Measurements from ENCODE around the gene C19orf38. TPM values are rescaled to one million over a fixed set of nuclear protein-coding genes. Genes with fewer than 3 reads are reported as not detected.

The C19orf38 gene, protein sequence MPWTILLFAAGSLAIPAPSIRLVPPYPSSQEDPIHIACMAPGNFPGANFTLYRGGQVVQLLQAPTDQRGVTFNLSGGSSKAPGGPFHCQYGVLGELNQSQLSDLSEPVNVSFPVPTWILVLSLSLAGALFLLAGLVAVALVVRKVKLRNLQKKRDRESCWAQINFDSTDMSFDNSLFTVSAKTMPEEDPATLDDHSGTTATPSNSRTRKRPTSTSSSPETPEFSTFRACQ
- polyA plus RNA-seq (2012; ENCODE audit: insufficient read depth, insufficient read length, low read depth), result not detected

DNA sequence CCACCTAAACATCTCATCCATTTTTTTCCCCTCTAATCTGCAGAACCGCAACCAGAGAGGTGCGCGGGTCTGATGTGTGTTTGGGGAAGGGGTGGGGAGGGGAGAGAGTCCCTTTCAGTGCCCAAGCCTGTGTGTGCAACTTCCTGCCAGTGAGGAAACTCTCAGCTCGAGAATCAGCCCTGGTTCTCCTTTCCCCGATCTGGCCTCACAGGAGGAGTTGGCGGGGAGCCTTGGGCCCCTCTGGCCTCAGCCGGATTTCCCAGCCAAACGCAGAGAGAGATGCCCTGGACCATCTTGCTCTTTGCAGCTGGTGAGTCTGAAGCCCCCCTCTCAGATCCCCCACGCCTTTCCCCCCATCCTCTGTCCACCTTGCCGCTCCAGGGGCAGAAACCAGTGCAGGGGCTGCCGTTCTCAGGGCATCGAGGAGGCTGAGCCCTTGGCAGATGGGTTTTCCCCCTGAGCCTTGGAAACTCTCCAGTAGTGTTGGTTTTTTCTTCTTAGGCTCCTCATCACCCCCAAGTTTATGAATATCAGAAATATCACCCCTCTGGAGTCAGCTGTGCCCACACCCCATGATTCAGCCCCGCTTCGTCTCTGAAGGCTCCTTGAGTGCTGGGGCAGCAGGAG is at the start of gene C19orf38:
Gene C19orf38 (plus strand): TSS at position 186 of the 627 bp plus-strand sequence. CDS start 94 bp downstream, at position 280.
- H3K27me3 ChIP-seq, result no peaks in the 10 kb centered on the region
- TF ChIP-seq, protein P1, sequence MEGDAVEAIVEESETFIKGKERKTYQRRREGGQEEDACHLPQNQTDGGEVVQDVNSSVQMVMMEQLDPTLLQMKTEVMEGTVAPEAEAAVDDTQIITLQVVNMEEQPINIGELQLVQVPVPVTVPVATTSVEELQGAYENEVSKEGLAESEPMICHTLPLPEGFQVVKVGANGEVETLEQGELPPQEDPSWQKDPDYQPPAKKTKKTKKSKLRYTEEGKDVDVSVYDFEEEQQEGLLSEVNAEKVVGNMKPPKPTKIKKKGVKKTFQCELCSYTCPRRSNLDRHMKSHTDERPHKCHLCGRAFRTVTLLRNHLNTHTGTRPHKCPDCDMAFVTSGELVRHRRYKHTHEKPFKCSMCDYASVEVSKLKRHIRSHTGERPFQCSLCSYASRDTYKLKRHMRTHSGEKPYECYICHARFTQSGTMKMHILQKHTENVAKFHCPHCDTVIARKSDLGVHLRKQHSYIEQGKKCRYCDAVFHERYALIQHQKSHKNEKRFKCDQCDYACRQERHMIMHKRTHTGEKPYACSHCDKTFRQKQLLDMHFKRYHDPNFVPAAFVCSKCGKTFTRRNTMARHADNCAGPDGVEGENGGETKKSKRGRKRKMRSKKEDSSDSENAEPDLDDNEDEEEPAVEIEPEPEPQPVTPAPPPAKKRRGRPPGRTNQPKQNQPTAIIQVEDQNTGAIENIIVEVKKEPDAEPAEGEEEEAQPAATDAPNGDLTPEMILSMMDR (IDR thresholded peaks at IDR 0.05; ENCODE audit: low read depth, low read length), result no peak
- DNase-seq, result no peak
- H3K4me3 ChIP-seq (ENCODE audit: low read depth, low read length), result no peak within 1 kb of the TSS
- H3K36me3 ChIP-seq, result no peaks in the 10 kb centered on the region
- no peaks in the 10 kb centered on the region; the same call in 1 of the 2 replicates for H3K9me3 ChIP-seq
- H3K4me1 ChIP-seq, result no peaks in the 10 kb centered on the region

DNA sequence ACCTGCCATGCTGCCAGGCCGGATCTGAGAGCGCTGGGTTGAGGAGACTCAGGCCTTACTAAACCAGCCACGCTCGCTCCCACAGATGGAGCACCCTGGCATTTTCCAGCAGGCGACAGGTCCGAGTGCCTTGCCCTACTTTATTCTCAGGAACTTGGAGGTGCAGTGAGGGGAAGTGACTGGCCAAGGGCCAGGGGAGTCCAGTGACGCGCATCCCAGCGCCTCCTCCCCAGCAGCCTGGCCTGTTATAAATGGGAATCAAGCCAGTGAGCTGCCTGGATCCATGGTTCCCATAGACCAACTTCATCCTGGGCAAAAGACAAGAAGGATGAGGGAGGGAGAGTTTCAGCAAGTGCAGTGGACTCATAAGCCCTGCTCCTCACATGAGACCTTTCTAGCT is 47.7 kb upstream of the C19orf38 start:
- no peak for DNase-seq
- H3K4me1 ChIP-seq, result no peaks in the 10 kb centered on the region
- peaks cover 38% of the 10 kb centered on the region for H3K36me3 ChIP-seq
- no peaks in the 10 kb centered on the region for H3K9me3 ChIP-seq
- no peak overlapping the region for H3K4me3 ChIP-seq (ENCODE audit: low read depth, low read length)
- H3K27me3 ChIP-seq, result no peaks in the 10 kb centered on the region
- TF ChIP-seq, protein P1 (IDR thresholded peaks at IDR 0.05; ENCODE audit: low read depth, low read length), result no peak

DNA sequence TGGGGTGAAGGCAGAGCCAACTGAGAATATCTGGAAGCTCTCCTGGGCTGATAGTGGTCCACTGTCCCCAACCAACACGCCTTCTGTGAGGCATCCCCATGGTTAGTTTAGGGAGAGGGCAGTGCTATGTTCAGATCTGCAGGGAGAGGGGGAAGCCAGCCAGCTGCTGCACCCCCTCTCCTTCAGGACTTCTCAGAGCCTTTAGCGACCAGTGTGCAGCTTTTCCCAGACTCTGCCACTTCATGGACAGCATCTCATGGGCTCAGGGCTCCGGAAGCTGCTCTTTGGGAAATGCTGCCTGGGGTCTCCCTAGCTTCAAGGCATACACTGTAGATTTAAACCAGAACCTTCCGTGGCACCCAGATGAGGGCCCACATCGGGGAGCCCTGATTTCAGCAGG is 45.7 kb upstream of the C19orf38 start:
- TF ChIP-seq, protein P1 (IDR thresholded peaks at IDR 0.05; ENCODE audit: low read depth, low read length), result no peak
- Histone ChIP-seq H3K27me3 (no peaks in the 10 kb centered on the region), H3K36me3 (peaks cover 38% of the 10 kb centered on the region), H3K4me1 (no peaks in the 10 kb centered on the region), H3K4me3 (ENCODE audit: low read depth, low read length) (no peak overlapping the region), H3K9me3 (no peaks in the 10 kb centered on the region)
- no peak for DNase-seq

DNA sequence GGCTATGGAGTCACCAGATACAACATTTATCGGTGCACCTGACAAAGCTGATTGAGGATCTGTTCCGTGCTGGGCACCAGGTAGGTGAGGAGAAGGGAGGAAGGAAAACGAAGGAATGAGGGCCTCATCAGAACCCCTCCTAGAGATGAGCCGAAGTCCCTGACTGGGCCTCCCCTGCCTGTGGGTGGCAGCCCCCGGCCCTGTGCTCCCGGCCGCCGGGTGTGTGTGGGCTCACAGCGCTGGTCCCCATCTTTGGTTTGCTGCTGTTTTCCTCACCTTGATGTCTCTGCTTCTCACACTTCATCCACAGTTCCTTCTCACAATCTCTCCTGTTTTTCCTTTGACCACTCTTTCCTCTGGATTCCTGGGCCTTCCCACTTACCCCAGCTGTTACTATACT is 45.0 kb upstream of the C19orf38 start:
- H3K36me3 ChIP-seq, result peaks cover 31% of the 10 kb centered on the region
- H3K4me1 ChIP-seq, result no peaks in the 10 kb centered on the region
- no peaks in the 10 kb centered on the region for H3K27me3 ChIP-seq
- TF ChIP-seq, protein P1 (IDR thresholded peaks at IDR 0.05; ENCODE audit: low read depth, low read length), result no peak
- no peak overlapping the region for H3K4me3 ChIP-seq (ENCODE audit: low read depth, low read length)
- no peak for DNase-seq
- H3K9me3 ChIP-seq, result no peaks in the 10 kb centered on the region

DNA sequence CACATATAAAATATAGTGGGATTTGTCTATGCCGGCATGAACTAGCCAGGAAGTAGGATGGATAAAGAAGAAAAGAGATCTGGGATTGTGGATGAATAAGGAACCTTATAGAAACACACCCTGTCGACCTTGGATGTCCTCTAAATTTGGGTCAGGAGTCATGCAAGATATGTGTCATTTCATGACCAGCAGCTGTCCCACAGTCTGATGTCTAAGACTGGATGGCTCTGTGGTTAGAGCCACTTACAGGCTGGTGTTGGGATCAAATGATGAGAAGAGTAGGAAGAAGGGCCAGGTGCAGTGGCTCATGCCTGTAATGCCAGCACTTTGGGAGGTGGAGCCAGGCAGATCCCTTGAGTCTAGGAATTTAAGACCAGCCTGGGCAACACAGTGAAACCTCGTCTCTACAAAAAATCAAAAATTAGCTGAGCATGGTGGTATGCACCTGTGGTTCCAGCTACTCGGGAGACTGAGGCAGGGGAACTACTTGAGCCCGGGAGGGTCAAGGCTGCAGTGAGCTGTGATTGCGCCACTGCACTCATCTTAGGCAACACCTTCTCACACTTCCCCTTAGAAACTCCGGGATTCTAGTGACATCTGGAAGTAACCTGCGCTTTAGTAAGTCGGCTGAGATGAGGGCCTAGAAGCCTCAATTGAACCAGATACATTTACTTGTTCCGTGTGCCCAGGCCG is 43.0 kb upstream of the C19orf38 start:
- no peak for DNase-seq
- TF ChIP-seq, protein P1 (IDR thresholded peaks at IDR 0.05; ENCODE audit: low read depth, low read length), result no peak
- peaks cover 40% of the 10 kb centered on the region for H3K36me3 ChIP-seq
- no peaks in the 10 kb centered on the region for H3K27me3 ChIP-seq
- no peaks in the 10 kb centered on the region for H3K9me3 ChIP-seq
- H3K4me3 ChIP-seq (ENCODE audit: low read depth, low read length), result no peak overlapping the region
- no peaks in the 10 kb centered on the region for H3K4me1 ChIP-seq
